GM18499 (cell line): ENCODE data around the gene NUDT16L1.

ENCODE experiments used
- ATAC-seq: cut with Tn5 transposase; IDR thresholded peaks from one replicate; pipeline ENCODE4 v1.9.1; 2021; ENCODE audit warnings: moderate number of reproducible peaks; ENCODE audit not compliant: insufficient read depth, unreplicated experiment

The NUDT16L1 gene

GRCh38 chr16:4663777-4664465, 29.4 kb upstream of the NUDT16L1 start:
- ATAC-seq, result no peak

DNA sequence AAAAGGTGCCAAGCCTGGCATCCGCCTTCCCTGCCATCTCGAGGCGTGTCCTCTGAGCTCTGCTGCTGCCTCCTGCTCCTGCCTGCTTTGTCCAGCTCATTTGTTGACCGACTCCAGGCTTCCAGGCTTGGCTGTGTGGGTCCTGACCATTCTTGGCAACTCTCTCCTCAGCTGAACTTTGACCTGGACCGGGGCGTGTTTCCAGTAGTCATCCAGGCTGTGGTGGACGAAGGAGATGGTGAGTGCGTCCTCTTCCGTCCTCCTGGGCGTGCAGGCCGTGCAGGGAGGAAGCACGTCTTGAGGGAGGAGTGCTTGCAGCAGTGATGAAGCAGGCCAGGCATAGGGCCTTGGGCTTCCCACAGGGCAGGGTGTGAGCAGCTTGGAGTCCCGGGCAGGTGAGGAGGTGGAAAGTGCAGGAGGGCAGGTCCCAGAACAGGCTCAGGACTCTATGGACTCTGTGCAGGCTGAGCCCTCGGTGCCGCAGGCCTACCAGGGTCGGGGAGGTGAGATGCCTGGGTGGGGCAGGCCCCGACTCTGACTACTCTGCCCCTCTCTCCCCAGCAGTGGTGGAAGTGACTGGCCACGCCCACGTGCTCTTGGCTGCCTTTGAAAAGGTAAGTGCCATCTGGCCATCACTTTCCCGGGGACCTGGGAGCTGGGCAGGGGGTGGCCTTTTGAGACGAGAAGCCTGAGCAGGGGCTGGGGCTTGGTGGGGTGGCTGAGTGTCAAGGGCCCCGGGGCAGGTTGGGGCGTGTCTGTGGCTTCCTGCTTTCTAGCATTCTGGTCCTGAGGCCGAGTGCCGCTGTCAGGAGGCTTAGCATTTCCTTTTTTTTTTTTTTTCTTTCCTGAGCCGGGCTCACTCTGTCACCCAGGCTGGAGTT, 28.6 kb upstream of the NUDT16L1 start:
- ATAC-seq, result no peak

DNA sequence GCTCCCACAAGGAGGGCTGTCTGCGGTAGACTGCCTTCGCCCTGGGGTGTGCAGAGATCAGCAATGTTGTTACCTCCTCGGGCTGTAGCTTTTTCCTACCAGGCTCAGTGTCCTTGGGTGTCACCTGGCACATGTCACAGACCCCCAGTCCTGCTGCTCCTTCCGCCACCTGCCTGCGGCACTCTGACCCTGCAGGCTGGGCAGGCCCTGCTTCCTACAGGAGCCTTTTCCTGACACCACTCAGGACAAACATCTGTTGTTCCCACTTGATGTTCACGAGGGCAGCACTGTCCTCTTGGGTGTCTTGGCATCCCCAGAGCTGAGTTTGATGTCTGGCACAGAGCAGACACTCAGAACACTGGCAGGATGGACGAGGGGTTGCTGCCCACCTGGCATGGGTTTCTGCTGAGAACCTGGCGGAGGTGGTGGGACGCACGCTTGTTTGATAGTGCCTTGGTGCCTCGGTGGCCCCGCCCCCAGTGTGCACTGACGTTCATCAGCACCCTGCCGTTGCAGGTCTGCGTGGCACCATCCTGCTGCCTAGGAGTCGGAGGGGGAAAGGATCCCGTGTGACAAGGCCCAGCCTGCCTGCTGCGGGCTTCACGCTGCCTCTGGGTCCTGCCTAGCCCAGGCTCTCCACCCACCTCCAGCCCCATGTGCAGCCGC, 26.7 kb upstream of the NUDT16L1 start:
- ATAC-seq, result no peak

GRCh38 chr16:4667203-4667963, 26.0 kb upstream of the NUDT16L1 start:
- no peak for ATAC-seq

DNA sequence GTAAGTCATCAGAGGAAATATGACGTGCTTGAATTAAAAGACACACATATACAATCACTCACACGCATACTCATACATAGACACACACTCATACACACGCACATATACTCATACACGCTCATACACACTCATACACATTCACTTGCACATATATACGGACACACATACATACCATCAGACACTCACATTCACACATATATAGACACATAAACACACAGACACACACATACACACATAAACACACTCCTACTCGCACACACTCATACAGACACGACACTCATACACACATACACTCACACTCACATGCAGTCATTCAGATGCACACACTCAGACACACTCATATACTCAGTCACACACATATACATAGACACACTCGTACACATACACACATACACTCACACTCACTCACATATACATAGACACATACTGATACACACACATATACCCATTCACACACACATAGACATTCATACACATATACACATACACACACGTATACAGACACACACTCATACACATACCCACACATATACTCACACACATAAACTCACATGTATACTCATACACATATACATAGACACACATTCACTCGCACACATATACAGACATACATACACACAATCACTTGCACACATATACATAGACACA, 24.9 kb upstream of the NUDT16L1 start:
- ATAC-seq, result no peak

GRCh38 chr16:4673387-4674046, 19.8 kb upstream of the NUDT16L1 start:
- ATAC-seq, result no peak

GRCh38 chr16:4674926-4675530, 18.3 kb upstream of the NUDT16L1 start:
- ATAC-seq, result no peak

DNA sequence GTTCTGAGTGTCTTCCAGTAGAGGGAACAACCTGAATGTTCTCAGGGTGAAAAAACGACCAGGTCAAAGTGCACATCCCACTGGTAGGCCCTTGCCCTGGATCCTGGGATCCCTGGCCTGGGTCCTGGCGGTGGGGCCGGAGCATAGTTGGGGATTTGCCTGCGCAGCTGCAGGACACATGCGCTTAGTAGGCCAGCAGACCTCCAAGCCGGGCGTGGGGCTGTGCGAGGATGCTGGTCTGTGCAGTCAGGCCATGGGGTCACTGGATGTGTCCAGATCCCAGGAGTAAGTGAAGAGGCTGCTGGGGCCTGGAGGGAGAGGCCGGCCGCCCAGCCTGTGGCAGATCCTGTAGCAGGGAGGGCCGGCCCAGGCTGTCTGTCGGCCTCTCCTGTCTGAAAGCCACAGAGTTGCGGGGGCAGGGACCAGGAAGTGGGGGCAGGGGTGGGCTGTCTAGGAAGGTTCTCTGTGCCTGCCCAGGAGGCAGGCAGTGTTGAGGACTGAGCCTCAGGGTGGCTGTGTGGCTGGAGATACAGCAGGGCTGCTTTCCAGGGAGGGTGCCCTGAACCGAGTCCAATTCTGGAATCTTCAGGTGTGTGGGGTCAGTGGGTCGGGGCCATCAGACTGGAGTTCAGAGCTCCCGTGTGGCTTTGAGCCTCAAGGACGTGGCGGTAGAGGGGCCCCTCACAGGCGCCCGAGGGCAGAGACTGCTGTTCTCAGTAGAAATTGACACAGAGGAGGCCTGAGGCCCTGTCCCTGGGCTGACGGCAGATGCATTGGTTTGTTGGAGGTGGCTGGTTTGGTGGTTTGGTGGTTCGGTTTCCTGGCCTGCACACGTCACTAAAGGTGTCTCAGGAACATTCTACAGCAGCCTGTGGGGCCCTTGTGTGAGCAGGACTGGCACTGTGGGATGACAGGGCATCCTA, 17.2 kb upstream of the NUDT16L1 start:
- ATAC-seq, result no peak

- no peak for ATAC-seq
Measured at GRCh38 chr16:4676831-4677230, 16.5 kb upstream of the NUDT16L1 start.

DNA sequence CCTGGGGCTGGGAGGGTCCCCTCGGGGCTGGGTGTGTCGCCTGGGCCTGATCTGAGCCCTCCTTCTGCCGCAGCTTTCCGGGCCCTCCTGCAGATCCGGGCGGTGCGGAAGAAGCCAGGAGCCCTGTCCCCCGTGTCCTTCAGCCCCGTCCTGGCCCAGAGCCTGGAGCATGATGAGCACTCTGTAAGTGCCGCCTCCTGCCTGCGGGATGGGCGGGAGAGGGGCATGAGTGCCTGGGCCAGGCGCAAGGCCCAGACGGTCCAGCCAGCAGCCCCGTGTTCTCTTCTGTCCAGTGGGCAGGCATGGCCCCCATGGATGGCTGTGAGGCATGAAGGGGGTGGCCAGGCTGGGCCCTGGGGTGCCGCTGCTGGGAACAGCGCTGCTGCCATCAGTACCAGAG, 16.0 kb upstream of the NUDT16L1 start:
- no peak for ATAC-seq

DNA sequence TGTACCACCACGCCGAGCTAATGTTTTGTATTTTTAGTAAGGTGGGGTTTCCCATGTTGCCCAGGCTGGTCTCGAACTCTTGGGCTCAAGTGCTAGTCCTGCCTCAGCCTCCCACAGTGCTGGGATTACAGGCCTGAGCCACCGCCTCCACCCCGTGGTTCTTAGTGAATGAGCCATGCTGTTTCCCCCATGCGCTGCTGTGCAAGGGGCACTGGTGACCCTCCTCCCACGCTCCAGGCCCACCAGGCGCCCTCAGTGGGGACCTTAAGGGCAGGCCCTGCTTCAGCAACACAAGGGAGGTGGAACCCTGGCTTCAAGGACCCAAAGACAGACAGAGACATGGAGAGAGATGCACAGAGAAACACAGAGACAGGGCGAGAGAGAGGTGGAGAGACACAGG, 15.4 kb upstream of the NUDT16L1 start:
- no peak for ATAC-seq

DNA sequence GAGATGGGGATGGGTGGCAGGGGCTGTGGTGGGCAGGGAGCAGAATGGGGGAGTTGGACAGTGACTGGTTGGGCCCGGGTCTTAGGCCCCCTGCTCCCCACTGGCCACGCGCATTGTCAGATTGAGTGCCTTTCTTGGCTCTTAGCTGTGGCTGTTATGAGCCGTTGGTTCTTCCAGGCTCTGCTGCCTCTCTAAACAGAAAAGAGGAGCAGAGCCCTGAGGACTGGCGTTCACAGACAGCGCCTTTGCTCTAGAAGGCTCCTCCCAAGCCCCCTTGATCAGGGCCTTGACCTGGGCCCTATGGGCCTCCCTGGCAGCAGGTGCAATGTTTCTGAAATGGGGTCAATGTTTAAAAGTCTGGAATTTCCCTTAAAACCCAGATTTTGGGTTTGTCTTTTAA, 14.8 kb upstream of the NUDT16L1 start:
- ATAC-seq, result no peak

DNA sequence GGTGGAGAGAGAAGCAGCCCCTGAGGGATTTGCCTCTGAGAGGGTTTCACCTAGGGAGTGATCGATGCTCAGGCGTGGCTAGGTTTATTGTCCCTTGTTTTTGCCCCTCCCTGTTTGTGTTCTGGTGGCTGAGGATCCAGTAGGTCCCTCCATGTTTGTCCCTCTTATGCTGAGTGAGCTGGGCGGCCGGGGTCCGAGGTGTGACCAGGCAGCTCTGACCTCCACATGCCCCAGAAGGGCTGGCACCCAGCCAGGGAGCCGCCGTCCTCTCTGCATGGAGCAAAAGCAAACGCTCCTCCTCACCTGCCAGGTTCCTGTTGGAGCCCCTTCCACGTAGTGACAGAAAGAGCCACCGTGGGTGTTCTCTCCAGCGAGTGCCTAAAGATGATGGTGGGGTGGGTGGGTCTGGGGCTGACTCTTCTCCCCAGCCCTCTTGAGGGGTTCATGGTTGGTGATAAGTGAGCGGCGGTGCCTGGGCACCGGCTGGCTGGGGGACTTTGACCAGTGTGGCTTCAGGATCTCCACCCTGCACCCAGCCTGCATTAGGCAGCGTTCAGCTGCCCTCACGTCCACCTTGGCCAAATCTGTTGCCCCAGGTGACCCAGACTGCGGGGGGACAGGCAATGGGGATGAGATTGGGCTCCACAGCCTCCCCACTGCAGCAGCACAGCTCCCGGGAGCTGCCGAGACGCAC, 14.1 kb upstream of the NUDT16L1 start:
- ATAC-seq, result no peak

GRCh38 chr16:4679850-4680636, 13.3 kb upstream of the NUDT16L1 start:
- no peak for ATAC-seq

GRCh38 chr16:4680673-4681470, 12.5 kb upstream of the NUDT16L1 start:
- ATAC-seq, result no peak
